GM18502 (cell line): ENCODE measurements around the gene GFAP.

Experiments
- ATAC-seq: cut with Tn5 transposase; IDR thresholded peaks from one replicate; pipeline ENCODE4 v1.9.1; 2021; ENCODE audit warnings: mild to moderate bottlenecking; ENCODE audit not compliant: unreplicated experiment, poor library complexity

The GFAP gene

GRCh38 chr17:44871556-44871955 is 43.7 kb downstream of the GFAP start:
- ATAC-seq, result no peak

DNA sequence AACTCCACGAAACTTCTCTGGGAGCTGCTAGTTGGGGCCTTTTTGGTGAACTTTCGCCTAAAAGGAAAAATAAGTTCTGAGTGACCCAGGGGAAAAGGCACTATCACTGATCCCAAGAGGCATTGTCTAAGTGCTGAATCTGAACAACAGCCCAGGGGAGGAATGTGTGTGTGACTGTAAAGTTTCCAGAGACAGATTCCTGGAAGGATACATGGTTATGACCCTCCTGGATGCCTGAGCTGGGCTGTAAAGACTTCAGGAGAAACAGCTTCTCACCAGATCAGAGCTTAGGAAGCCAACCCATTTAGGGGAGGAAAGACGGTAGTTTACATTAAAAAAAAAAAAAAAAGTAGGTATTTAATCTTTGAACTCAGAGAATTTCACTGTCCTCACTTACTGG is 47.5 kb downstream of the GFAP start:
- ATAC-seq, result no peak

- no peak for ATAC-seq
Measured at GRCh38 chr17:44865931-44866330, 49.4 kb downstream of the GFAP start.

- ATAC-seq, result no peak
Measured at GRCh38 chr17:44865231-44865660, 50.1 kb downstream of the GFAP start.

DNA sequence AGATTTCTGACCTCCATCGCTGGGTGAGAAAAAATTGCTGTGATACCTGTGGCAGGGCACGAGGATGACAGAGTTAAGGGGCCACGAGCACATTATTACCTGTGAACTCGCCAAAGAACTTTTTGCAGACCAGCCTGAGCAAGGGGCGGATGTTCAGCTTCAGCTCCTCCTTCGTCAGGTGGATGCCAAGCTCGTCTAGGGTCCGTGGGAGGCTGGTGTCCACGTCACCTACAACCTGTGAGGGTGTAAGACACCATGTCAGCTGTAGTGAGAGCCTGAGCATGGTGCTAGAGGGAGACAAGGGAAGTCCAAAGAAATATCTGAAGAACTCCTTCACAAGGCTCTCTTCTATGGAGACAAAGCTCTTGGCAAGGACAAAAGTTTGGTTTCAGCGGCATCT is 50.5 kb downstream of the GFAP start:
- ATAC-seq, result no peak

GRCh38 chr17:44863061-44863918 is 52.0 kb downstream of the GFAP start:
- ATAC-seq, result no peak

DNA sequence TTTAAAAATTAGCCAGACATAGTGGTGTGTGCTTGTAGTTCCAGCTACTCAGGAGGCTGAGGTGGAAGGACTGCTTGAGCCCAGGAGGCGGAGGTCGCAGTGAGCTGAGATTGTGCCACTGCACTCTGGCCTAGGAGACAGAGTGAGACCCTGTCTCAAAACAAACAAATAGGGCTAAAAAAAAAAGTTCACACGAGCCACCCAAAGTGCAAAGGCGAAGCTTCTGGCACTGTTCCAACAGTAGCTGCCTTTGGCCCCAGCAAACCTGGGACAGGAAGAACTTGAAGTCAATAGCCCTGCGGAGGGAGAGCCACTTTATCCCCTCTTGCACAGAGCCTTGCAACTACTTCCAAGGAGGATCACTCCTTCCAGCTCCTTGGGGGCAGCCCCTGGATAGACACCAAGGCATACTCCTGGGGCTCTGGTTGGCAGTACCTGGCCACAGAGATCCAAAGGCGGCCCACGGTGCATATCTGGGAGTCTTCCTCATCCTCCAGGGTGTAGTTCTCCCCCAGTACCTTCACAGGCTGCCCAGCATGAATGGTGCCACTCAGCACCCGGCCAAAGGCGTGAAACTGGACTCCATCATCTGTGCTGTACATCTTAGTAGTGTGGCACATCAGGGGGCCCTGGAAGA is 52.9 kb downstream of the GFAP start:
- no peak for ATAC-seq

- ATAC-seq, result no peak
Measured at GRCh38 chr17:44859701-44860100, 55.6 kb downstream of the GFAP start.

- ATAC-seq, result no peak
Measured at GRCh38 chr17:44854192-44854591, 61.1 kb downstream of the GFAP start.
